GM11168 (cell line): ENCODE results near the gene OCEL1.

Experiments used
- in situ Hi-C: fragments of 300-500 bp; cut with MboI; formaldehyde crosslinking; loops from one replicate; pipeline ENCODE4 v1.12.0; 2022; ENCODE audit warnings: low sequenced_read_pairs; ENCODE audit not compliant: unreplicated experiment

The OCEL1 gene

DNA sequence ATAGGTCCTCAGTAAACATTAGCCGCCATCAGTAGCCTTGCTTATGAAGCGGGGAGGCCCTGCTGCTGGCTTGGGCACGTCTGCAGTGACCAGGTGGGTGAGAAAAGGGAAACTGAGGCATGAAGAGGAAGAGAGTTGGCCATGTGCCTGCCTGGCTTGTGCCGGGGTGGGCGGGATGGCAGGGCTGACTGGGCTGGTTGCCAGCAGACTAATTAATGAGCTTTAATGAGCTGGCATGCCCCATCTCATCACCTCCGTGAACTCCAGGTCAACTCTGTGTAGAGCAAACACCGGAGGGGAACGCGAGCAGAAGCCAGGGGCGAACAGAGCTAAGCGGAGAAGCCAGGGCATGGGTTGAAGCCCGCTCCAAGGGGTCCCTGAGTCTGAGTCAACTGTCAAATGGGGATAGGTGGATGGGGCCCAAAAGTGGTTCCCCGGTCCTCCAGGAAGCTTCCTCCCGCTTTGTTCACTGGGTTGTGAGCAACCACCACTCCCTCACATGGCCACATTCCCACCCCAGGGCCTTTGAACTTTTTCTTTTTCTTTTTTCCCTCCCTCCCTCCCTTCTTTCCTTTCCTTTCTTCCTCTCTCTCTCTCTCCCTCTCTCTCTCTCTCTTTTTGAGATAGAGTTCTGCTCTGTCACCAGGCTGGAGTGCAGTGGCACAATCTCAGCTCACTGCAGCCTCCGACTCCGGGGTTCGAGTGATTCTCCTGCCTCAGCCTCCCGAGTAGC is 11.0 kb downstream of the OCEL1 start:
- in situ Hi-C loops: loop anchor here (5.0 kb wide), 1 partner anchor 170 kb away; no protein-coding TSS in a partner anchor

DNA sequence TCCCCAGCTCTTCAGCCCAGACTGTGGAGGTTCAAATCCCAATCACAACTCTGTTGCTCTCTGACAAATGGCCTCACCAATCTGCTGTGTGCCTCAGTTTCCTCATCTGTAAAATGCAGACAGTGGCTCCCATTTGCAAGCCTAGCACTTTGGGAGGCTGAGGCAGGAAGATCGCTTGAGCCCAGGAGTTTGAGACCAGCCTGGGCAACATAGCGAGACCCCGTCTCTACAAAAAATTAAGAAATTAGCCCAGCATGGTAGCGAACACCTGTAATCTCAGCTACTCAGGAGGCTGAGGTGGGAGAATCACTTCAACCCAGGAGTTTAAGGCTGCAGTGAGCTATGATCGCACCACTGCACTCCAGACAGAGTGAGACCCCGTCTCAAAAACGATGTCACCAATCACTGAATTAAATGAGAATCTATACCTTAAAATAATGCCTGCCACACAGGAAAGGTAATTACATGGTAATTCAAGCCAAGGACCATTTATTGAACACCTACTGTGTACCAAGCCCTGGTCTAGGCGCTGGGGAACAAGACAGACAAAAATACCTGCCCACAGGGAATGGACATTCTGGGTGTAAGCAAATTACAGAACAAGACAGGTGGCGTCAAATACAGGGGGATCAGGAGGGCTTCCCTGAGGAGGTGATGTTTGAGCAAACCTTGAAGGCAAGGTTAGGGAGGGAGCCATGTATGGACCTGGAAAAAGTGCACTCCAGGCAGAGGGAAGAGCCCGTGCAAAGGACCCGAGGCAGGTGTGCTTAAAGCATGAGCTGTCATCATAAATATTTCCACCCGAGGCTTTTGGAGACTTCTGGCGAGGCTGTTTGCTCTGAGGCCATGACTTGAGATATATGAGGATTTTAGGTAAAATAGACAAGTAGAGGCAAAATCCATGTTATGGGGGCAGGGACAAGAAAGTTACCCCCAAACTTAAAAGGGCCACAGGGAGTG is 12.0 kb downstream of the OCEL1 start:
- in situ Hi-C loops: loop anchor here (5.0 kb wide), 1 partner anchor 171 kb away; no protein-coding TSS in a partner anchor

DNA sequence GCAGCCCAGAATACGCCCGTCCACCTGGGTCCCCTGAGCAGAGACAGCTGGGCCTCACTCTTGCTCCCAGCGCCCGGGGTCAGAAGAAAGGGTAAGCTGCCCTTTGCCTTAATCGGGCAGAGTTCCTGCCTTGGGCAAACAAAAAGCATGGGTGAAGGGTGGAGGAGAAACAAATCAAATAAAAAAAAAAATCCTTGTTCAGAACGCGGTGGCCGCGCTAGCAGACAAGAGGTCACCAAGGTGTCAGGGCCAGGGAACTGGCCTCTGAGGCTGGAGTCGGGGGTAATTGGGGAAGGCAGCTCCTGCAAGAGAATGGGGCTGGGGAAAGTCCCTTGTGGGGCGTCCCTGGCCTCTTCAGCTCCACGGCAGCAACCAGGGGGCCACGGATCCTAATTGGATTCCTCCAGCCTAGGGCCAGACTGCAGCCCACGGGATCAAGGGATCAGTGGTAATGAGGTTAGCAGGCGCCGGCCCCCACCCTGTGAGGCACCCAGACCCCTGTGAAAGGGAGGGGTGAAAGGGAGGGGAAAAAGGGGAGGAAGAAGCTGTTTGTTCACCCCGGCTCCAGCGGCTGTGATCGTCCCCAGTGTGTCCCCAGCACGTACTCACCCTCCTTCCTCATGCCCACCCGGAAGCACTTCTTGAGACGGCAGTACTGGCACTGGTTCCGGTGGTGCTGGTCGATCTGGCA is 14.2 kb downstream of the OCEL1 start:
- in situ Hi-C loops: no loop called here

DNA sequence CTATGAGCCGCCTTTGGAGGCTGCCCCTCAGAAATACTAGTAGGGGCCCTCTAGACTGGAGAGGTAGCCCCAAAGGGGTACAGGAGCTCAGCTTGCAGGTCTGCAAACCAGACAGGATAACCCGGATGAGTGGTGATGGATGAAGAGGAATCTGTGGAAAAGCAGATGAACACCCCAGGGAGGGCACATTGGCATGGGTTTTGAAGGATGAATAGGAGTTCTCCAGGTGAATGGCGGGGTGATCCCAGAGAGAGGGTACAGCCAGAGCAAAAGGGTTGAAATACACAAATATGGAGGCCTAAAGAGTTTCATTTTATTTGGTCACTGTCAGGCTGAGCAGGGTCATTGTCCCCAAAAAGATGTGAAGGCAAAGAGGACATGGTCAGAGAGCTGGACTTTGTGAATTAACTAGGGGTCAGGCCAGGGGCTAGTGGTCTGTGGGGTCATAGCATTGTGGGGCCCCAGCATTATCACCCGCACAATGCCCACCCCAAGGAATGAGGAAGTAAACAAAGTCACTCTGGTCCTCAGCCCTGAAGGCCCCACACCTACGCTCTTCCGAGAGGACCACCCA is 14.9 kb downstream of the OCEL1 start:
- in situ Hi-C loops: no loop called here

DNA sequence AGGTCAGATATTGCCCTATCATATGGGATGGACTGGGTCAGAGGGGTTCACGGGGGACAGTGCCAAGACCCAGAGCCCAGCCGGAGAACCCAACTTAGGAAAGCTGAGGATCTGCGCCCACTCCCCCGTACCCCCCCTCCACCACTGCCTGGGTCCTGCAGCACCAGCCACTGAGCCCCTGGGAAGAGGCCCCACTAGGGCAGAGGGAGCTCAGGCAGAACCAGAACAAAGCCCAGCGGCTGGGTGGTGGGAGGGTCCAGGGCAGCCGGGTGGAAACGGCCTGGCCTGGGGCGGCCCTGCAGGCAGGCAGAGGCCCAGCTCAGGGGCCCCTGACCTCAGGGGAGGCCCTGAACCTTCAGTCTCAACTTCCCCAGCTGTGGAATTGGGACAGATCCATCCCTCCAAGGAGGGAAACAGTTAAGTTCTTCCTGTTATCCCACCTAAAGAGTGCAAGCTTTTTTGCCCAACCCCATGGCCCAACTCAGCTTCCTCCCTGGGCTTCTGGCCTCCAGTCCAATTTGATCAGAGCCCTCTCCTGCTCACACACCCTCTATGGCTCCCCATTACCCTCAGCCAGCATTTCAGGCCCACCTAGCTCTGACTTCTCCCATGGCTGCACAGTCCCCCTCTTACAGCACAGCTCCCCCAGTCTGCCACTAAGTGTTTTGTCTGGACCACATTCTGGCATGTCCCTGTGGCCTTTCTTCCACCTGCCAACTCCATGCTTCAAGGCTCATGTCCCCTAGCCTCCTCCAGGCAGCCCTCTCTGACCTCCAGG is 16.6 kb downstream of the OCEL1 start:
- in situ Hi-C loops: no loop called here

DNA sequence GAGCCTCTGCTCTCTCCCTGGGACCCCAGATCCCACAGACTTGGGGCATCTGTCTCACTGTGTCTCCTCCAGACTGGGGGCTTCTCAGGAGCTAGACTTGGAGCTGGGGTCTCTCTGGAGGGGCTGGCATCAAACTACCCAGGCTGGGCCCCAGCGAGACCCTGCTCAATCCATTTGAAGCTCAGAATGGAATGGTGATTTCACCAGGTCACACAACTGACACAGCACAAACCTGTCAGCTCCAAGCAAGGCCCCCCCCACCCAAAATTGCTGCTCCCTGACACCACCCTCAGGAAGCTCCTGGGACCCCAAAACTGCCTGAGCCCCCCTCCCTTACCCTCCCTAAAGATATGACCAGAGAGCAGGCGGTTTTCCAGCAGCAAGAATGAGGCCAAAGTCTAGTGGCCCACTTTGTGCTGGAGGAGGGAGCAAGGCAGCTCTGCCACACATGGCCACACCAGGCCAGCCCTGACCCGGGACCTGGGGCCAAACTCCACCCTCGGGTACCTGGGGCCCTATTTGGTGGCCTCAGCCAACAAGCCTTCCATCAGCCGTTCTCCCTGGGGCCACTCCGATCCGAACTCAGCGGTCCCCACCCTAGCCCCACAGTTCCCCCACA is 17.3 kb downstream of the OCEL1 start:
- in situ Hi-C loops: no loop called here

DNA sequence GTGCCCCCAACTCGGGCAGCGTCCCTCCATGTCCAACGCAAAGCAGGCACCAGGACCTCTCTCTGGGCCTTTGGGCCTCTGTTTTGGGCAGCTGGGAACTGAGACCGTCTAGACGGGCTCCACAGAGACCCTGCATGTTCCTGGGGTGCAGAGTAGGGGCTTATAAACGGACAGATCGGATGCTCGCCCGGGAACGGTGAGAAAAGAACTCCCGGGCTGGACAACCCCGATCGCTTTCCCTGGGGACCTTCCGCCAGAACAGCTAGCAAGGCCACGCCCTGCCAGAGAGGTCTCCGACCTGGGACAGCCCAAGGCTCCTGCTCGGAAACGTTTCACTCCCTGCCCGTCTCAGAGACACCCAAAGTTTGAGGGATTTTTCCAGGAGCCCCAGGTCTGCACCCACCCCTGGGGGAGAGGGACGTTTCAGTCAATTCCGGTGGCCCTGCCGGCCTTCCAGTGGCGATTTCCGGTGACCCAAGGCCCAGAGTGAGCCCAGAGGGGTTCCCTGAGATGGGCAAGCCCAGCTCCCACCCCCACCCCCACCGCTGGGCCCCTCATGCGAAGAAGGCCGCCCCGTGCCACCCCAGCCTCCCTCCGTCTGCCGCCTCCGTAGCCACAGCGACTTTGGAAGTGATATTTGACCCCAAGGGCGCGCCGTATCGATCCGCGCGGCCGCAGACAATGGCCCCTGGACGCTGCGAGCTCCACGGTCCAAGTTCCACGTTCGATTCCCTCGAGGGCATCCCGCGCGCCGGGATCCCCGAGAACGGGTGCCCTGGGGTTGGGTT is 18.0 kb downstream of the OCEL1 start:
- in situ Hi-C loops: no loop called here

DNA sequence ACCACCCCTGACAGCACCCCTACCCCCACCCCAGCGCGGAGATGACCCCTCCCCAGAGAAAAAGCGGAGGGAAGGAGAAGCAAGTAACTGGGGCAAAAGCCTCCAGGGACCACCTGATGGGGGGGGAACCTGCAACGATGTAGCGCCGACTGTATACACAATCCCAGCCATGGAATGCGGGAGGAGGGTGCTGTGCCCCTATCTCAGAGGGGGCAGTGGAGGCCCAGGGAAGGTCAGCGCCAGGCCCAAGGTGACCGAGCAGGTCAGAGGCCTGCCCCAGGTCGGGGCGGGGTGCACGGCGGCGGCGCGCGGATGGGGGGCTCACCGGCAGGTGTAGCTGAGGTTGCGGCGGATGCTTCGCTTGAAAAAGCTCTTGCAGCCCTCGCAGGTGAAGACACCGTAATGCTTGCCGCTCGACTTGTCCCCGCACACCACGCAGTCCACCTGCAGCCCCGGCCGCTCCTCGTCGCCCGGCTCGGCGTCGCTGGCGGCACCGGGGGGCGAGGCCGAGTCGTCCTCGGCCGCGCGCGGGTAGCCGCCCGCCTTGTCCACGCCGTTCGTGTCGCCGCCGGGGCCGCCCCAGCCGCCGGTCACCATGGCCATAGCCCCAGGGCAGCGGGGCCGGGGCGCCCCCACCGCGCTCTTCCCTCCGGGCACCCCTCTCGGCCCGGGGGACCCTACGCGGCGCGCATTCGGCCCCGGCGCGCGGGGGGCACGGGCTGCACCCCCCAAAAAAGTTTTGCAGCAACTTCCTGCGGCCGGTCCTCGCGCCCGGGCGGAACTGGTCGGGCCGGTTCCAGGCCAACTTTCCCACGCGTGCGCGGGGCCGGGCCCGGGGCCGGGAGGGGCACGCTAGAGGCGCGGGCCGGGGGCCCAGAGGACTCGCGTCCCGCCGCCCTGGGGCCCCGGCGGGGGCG is 18.9 kb downstream of the OCEL1 start:
- in situ Hi-C loops: no loop called here

DNA sequence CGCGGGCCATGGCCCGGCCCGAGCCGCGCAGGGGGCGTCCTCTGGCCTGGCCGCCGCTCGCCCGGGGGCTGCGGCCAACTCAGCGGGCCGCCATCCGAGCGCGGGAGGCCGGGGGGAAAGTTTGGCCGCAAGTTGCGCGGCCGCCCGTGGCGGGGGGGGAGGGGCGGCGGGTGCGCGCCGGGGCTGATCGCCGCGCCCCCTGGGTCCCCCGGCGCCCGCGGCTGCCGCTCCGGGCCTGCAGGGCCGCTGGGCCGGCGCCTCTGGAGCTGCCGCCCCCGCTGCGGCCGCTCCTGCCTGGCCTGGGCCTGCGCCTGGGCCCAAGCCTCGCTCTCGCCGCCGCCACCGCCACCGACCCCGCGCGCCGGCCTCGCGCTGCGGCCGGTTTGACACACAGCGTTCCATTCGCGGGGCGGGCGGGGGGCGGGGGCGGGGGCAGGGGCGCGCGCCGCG is 19.5 kb downstream of the OCEL1 start, which contains the start of gene NR2F6:
NR2F6 (minus strand) TSS at position 385 of the 450 bp plus-strand sequence. CDS start 699 bp downstream, outside the sequence.
- in situ Hi-C loops: no loop called here

DNA sequence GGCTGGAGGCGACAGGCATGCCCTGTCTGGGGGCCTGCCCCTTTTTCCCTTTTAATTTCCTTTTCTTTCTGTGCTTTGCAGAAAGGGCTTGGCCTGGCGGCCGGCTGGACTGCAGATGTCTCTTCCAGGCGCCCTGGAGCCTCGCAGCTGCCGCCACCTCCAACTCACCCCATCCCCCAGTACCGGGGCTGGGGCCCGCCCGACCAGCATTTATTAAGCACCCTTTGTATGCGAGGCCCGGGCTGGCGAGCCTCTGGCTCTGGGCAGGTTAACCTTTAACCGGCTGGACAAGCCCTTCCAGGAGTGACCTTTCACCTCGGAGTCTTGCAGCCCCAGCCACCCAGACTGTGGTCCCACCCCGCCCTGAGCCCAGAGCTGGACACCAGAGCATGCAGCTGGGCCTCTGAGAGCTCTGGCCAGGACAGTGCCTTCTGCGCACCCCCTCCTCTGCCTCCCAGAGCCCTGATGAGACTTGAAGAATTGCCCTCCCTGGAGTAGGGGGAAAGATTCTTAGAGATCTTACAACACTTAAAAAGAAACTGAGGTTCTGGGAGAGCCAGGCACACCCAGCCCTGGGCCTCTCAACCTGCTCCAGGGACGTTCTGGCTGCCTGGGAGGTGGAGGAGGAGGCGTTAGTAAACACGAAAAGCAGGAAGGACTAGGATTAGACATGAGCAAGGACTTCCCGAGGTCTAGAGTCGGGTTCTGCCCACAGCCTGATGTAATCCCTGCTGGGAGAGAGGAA is 20.8 kb downstream of the OCEL1 start:
- in situ Hi-C loops: no loop called here

DNA sequence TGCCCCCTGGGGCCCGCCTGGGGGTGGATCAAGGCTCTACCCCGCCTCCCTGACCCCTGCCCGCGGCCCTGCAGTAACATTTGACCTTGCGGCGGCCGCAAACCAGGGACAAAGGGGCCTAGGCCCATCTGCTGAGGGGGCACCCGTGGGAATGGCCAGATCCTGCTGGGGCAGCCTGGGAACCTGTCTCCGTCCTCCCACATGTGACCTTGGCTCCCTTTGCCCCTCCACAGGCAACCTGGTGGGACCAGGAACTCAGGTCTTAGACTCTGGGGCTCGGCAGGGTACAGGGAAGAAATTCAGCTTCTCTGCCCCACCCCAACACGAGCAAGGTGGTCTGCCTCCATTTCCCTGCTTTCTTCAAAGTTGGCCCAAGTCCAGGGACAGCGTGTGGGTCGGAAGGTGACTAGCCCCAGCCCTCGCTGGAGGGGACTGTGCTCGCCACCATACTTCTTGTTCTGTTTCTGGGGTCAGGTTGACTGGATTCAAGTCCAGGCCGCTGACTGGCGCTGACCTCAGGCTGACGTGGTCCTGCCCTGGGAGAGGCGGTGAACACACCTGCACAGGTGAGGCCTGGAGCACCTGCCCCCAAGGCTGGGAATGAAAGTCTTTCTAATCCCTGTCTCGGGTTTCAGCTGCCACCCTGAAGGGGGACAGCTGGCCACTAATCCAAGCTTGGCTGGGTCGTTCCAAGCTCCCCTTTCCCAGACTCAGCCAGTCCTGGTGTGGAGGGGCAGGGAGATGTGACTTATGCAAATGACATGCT is 22.2 kb downstream of the OCEL1 start:
- in situ Hi-C loops: no loop called here

DNA sequence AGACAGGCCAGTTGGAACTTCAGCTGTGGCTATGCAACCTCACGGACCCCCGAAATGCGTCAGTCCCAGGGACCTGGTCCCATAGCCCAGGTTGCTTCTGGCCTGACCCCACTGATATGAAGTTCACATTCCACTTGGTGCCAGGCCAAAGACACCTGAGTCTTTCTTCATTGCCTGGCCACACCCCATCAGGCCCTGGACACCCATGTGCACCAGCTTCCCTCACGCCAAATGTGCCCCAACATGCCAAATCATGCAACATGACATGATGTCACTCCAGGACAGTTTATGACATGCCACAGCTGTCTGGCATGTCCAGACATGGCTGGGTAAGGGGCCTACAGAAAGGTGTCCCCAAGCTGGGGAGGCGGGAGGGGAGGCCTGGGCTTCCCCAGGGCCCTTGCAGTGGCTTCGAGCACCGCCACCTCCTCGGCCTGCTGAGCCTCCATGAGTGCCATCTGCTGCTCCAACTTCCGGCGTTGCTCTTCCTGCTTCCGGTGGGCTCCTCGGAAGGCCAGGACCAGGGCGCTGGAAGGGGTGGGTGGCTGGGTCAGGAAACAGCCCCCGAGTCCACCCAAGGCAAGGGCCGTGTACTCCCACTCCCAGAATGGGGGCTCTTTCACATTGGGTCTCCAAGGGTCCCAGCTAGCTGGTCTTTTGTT is 24.0 kb downstream of the OCEL1 start:
- in situ Hi-C loops: no loop called here

DNA sequence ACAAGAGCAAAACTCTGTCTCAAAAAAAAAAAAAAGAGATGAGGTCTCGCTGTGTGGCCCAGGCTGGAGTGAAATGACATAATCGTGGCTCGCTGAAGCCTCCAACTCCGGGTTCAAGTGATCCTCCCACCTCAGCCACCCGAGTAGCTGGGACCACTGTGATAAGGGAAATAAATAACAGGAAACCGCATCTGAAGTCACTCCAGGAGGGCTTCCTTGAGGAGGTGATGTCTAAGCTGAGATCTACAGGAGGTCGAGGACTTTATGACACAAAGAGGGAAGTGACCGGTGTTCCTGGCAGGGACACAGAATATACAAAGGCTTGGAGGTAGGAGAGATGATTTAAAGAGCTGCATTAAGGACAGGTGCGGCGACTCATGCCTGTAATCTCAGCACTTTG is 28.6 kb downstream of the OCEL1 start:
- in situ Hi-C loops: no loop called here

DNA sequence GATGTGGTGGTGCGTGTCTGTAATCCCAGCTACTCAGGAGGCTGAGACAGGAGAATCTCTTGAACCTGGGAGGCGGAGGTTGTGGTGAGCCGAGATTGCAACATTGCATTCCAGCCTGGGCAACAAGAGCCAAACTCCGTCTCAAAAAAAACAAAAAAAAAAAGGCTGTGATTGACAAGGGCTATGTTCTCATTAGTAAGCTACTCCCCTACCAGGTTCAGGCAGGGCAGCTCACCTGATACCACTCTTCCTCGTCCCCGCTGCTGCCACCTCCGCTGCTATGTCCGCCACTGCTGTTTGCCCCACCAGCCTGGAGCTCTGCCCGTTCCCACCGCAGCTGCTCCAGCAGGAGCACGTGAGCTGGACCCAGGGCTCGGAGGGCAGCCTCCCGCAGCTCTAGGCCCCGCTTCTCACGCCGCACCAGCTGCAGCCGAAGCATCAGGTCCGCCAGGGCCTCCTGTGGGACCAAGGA is 29.2 kb downstream of the OCEL1 start:
- in situ Hi-C loops: no loop called here

DNA sequence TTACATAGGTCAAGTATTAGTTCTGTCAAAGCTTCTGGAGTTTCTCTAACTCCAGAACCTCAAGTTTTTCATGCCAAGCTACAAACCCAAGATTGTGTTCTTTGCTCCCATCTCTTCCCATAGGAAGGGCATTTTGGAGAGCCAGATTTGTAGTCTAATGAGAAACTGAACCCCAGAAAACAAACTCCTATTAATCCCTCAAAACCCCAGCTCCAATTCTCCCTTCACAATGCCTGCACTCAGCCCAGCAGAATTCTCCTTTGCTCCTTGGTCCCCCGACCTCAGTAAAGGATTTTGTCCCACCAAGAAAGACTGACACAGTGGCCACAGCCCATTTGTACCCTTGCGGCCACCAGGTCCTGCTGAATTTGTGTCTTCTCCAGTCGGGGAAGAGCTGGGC is 30.1 kb downstream of the OCEL1 start:
- in situ Hi-C loops: no loop called here
